AG04450 (cell line): ENCODE data around the gene FARS2. TPM values are rescaled to one million over a fixed set of nuclear protein-coding genes. Genes with fewer than 3 reads are reported as not detected.

Experiments used
- CTCF ChIA-PET: fragments of 300-600, 350-600 bp; formaldehyde crosslinking; extraction: SDS; loops from one replicate; lab custom pipeline; 2022; ENCODE audit warnings: antibody characterized with exemption, inconsistent platforms; lab: Charles Lee
- POLR2A ChIA-PET: fragments of 350-600 bp; formaldehyde crosslinking; extraction: SDS; loops from one replicate; lab custom pipeline; 2021; ENCODE audit warnings: antibody characterized with exemption, inconsistent platforms; lab: Yijun Ruan, JAX
- DNase-seq: peaks from one replicate; pipeline ENCODE4 v3.0.0-alpha.2; 2011; ENCODE audit warnings: low read depth, low spot score
- H3K27ac ChIP-seq: one replicate; pipeline ENCODE4 v1.5.1; 2012; ENCODE audit warnings: low read depth, low read length, control low read depth
- H3K27me3 ChIP-seq: one replicate; pipeline ENCODE4 v1.6.0; 2012; ENCODE audit warnings: low read length; ENCODE audit not compliant: control insufficient read depth, insufficient read depth
- H3K4me3 ChIP-seq: 2 replicates; pipeline ENCODE4 v1.5.1; 2011; ENCODE audit warnings: mild to moderate bottlenecking, low read depth, low read length, control low read depth
- H3K9me3 ChIP-seq: 2 replicates; pipeline ENCODE4 v1.5.1; 2012; ENCODE audit warnings: low read length; ENCODE audit not compliant: control insufficient read depth, insufficient read depth
- polyA plus RNA-seq: library from polyadenylated mRNA; depleted of rRNA; stranded (reverse); fragments of >200 nt; gene quantifications from 2 replicates; pipeline ENCODE4 v1.2.3, GENCODE V29; 2011
- TF ChIP-seq, protein P1 (sequence below): IDR thresholded peaks from 2 replicates; pipeline ENCODE4 v1.5.1; 2011; ENCODE audit warnings: low read depth, low read length, control low read depth, inconsistent platforms

Gene FARS2
- polyA plus RNA-seq, 1 experiment: 14.0 TPM

- CTCF ChIA-PET: interaction anchor here (1.1 kb wide), 1 partner anchor 290 kb away, joined by 4 read pairs; no protein-coding TSS in a partner anchor
- H3K4me3 ChIP-seq: no peak overlapping the region
- TF ChIP-seq, protein P1, sequence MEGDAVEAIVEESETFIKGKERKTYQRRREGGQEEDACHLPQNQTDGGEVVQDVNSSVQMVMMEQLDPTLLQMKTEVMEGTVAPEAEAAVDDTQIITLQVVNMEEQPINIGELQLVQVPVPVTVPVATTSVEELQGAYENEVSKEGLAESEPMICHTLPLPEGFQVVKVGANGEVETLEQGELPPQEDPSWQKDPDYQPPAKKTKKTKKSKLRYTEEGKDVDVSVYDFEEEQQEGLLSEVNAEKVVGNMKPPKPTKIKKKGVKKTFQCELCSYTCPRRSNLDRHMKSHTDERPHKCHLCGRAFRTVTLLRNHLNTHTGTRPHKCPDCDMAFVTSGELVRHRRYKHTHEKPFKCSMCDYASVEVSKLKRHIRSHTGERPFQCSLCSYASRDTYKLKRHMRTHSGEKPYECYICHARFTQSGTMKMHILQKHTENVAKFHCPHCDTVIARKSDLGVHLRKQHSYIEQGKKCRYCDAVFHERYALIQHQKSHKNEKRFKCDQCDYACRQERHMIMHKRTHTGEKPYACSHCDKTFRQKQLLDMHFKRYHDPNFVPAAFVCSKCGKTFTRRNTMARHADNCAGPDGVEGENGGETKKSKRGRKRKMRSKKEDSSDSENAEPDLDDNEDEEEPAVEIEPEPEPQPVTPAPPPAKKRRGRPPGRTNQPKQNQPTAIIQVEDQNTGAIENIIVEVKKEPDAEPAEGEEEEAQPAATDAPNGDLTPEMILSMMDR: no peak
- POLR2A ChIA-PET: no interaction called here
- no peak for DNase-seq
- no peak overlapping the region for H3K27ac ChIP-seq
- no peaks in the 10 kb centered on the region for H3K9me3 ChIP-seq
- H3K27me3 ChIP-seq: no peaks in the 10 kb centered on the region
Observed at GRCh38 chr6:5761370-5761769, 500.1 kb downstream of the FARS2 start.

DNA sequence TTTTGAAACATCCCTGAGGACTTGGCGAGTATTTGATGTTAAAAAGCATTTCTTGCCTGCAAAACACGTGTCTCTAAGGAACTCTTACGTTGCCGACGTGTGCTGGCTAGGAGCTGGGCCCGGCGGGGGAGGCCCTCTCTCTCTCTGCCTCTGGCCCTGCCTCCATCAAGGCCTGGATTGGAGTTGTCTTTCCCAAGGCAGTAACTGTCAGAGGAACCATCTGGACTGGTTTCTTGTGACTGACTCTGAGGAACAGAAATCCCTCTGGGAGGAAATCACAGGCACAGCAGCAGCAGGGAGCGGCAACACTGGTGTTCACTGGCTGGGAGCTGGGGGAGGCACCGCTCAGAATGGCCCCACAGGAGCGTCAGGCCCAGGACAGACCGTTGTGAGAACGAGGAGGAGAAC, 501.3 kb downstream of the FARS2 start:
- no peak overlapping the region for H3K4me3 ChIP-seq
- no peaks in the 10 kb centered on the region for H3K27me3 ChIP-seq
- ChIA-PET CTCF (no interaction called here), POLR2A (no interaction called here)
- TF ChIP-seq, protein P1: no peak
- H3K27ac ChIP-seq: no peak overlapping the region
- H3K9me3 ChIP-seq: no peaks in the 10 kb centered on the region; the same call in 1 of the 2 replicates
- no peak for DNase-seq

DNA sequence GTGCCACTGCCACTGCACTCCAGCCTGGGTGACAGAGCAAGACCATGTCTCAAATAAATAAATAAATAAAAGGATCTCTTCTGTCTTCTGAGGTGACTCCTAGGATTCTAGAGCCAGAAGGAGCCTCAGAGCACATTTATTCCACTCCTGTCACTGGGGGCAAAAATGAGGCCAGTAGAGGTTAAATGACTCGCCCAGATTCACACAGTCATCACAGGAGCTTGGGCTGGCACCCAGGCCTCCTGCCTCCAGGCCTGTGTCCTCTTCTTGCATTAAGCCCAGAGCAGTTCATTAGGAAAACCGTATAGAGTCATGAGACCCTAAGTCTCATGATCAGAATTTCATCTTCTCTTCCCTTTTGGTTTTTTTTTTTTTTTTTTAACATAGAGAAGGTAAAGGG, 502.1 kb downstream of the FARS2 start:
- CTCF ChIA-PET: no interaction called here

GRCh38 chr6:5763871-5764270, 502.6 kb downstream of the FARS2 start:
- H3K4me3 ChIP-seq: no peak overlapping the region
- POLR2A ChIA-PET: no interaction called here
- CTCF ChIA-PET: no interaction called here
- H3K27me3 ChIP-seq: no peaks in the 10 kb centered on the region
- TF ChIP-seq, protein P1: no peak
- no peaks in the 10 kb centered on the region; the same call in 1 of the 2 replicates for H3K9me3 ChIP-seq
- H3K27ac ChIP-seq: peak overlapping the region; percentile 57
- DNase-seq: no peak

More for the DNA sequence above, 502.1 kb downstream of the FARS2 start:
- Histone ChIP-seq H3K27me3 (no peaks in the 10 kb centered on the region), H3K9me3 (no peaks in the 10 kb centered on the region; the same call in 1 of the 2 replicates), H3K4me3 (no peak overlapping the region), H3K27ac (no peak overlapping the region)
- TF ChIP-seq, protein P1: no peak
- DNase-seq: no peak
- POLR2A ChIA-PET: no interaction called here

DNA sequence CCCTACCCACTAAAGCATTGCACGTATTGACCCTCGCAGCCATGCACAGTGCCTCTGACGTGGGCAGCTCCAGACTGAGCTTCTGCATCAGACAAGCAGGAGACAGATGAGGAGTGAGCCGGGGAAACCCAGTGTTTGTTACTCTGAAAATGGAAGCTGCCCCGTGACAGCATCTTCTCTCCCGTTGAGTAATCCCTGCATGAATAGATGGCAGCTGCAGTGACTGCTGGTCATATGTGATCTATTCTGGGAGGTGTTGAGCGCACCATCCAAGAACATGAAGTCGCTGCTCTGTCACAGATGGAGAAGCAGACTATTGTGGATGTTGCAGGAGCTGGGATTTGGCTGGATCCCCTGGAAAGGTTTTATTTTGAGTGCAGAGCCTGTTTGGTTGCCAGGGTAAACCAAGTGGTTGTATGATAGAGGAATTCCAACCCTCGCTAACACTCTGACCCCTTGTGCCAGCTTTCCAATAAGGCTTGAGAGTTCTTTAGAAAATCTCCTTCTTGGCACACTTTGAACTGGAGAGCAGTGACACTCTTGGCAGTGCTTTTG, 503.2 kb downstream of the FARS2 start:
- CTCF ChIA-PET: no interaction called here
- TF ChIP-seq, protein P1: no peak
- H3K4me3 ChIP-seq: no peak overlapping the region
- POLR2A ChIA-PET: interaction anchor here (1.0 kb wide), 1 partner anchor 301 kb away, joined by 3 read pairs; no protein-coding TSS in a partner anchor
- DNase-seq: peak; percentile 23
- H3K27ac ChIP-seq: peak overlapping the region; percentile 57
- no peaks in the 10 kb centered on the region; the same call in 1 of the 2 replicates for H3K9me3 ChIP-seq
- no peaks in the 10 kb centered on the region for H3K27me3 ChIP-seq
